K562 (cell line): ENCODE data around the gene FGF22. TPM values are rescaled to one million over a fixed set of nuclear protein-coding genes. Genes with fewer than 3 reads are reported as not detected.

Experiments
- DEAF1 ChIP-seq: fragments of 450-650 bp; formaldehyde crosslinking; IDR thresholded peaks from 2 replicates; pipeline ENCODE4 v1.4.0; 2020; ENCODE audit warnings: mild to moderate bottlenecking, moderate library complexity
- E2F3 ChIP-seq: fragments of 250-450 bp; sonication (Bioruptor Pico); IDR thresholded peaks from 2 replicates; pipeline ENCODE4 v1.4.0; 2020; ENCODE audit warnings: mild to moderate bottlenecking
- ZBTB12 ChIP-seq: fragments of 250-450 bp; sonication (Bioruptor Pico); IDR thresholded peaks from 2 replicates; pipeline ENCODE4 v1.4.0; 2020
- ZFP91 ChIP-seq: sonication (generic); formaldehyde crosslinking; IDR thresholded peaks from 2 replicates; pipeline ENCODE4 v1.8.0; 2022; ENCODE audit warnings: mild to moderate bottlenecking, missing genetic modification reagents
- polyA plus RNA-seq, 8 experiments: library from polyadenylated mRNA; depleted of rRNA in 4 of 8; stranded (reverse) in 5 of 8; unstranded in 3 of 8; fragments of >200 nt; fragmentation: Nextera tagmentation in 2 of 8; fragmentation: Illumina TruSeq in 1 of 8; extraction: Ambion mirVana in 2 of 8; extraction: Trizol in 1 of 8; gene quantifications; 2 replicates each; pipeline versions ENCODE4 v1.2.1 to v1.2.3, GENCODE V29; 2011 to 2014; ENCODE audit warnings: inconsistent platforms in 1 of 8, missing spikeins in 1 of 8
- total RNA-seq, 7 experiments: library from RNA; depleted of rRNA in 6 of 7; stranded (reverse); fragments of >200 nt in 6 of 7; fragmentation: Illumina TruSeq in 2 of 7; extraction: Trizol in 2 of 7; gene quantifications; 2 replicates each; pipeline versions ENCODE4 v1.2.1 to v1.2.3, GENCODE V29; 2011 to 2021; ENCODE audit warnings: low replicate concordance in 1 of 7
- TF ChIP-seq, protein P1 (sequence below): fragments of 450-650 bp; IDR thresholded peaks from 2 replicates; pipeline ENCODE4 v1.6.1; 2016; ENCODE audit warnings: mild to moderate bottlenecking, moderate library complexity
- TF ChIP-seq, protein P2 (sequence below), 2 experiments: IDR thresholded peaks in 1 of 2; conservative IDR thresholded peaks in 1 of 2; 2 replicates each; pipeline ENCODE4 v1.6.1; 2016; ENCODE audit warnings: low read depth in 2 of 2, mild to moderate bottlenecking in 1 of 2, missing compliant biosample characterization in 1 of 2, missing genetic modification characterization in 1 of 2, moderate library complexity in 1 of 2

Gene FGF22
- total and polyA plus RNA-seq, 9 of the 15 experiments (the other 6 are each of a cell fraction or from before 2014, with no cell fraction given): 0.14 to 2.2 (median 0.86) TPM; not detected in 4

GRCh38 chr19:610801-611480 is 28.7 kb upstream of the FGF22 start (continued):
- TF ChIP-seq ZFP91 (CRISPR knock-in tag): no peak
- TF ChIP-seq DEAF1 (CRISPR knock-in tag): no peak
- no peak for TF ChIP-seq ZBTB12 (CRISPR knock-in tag)
- TF ChIP-seq E2F3 (CRISPR knock-in tag): no peak
- TF ChIP-seq, protein P1, sequence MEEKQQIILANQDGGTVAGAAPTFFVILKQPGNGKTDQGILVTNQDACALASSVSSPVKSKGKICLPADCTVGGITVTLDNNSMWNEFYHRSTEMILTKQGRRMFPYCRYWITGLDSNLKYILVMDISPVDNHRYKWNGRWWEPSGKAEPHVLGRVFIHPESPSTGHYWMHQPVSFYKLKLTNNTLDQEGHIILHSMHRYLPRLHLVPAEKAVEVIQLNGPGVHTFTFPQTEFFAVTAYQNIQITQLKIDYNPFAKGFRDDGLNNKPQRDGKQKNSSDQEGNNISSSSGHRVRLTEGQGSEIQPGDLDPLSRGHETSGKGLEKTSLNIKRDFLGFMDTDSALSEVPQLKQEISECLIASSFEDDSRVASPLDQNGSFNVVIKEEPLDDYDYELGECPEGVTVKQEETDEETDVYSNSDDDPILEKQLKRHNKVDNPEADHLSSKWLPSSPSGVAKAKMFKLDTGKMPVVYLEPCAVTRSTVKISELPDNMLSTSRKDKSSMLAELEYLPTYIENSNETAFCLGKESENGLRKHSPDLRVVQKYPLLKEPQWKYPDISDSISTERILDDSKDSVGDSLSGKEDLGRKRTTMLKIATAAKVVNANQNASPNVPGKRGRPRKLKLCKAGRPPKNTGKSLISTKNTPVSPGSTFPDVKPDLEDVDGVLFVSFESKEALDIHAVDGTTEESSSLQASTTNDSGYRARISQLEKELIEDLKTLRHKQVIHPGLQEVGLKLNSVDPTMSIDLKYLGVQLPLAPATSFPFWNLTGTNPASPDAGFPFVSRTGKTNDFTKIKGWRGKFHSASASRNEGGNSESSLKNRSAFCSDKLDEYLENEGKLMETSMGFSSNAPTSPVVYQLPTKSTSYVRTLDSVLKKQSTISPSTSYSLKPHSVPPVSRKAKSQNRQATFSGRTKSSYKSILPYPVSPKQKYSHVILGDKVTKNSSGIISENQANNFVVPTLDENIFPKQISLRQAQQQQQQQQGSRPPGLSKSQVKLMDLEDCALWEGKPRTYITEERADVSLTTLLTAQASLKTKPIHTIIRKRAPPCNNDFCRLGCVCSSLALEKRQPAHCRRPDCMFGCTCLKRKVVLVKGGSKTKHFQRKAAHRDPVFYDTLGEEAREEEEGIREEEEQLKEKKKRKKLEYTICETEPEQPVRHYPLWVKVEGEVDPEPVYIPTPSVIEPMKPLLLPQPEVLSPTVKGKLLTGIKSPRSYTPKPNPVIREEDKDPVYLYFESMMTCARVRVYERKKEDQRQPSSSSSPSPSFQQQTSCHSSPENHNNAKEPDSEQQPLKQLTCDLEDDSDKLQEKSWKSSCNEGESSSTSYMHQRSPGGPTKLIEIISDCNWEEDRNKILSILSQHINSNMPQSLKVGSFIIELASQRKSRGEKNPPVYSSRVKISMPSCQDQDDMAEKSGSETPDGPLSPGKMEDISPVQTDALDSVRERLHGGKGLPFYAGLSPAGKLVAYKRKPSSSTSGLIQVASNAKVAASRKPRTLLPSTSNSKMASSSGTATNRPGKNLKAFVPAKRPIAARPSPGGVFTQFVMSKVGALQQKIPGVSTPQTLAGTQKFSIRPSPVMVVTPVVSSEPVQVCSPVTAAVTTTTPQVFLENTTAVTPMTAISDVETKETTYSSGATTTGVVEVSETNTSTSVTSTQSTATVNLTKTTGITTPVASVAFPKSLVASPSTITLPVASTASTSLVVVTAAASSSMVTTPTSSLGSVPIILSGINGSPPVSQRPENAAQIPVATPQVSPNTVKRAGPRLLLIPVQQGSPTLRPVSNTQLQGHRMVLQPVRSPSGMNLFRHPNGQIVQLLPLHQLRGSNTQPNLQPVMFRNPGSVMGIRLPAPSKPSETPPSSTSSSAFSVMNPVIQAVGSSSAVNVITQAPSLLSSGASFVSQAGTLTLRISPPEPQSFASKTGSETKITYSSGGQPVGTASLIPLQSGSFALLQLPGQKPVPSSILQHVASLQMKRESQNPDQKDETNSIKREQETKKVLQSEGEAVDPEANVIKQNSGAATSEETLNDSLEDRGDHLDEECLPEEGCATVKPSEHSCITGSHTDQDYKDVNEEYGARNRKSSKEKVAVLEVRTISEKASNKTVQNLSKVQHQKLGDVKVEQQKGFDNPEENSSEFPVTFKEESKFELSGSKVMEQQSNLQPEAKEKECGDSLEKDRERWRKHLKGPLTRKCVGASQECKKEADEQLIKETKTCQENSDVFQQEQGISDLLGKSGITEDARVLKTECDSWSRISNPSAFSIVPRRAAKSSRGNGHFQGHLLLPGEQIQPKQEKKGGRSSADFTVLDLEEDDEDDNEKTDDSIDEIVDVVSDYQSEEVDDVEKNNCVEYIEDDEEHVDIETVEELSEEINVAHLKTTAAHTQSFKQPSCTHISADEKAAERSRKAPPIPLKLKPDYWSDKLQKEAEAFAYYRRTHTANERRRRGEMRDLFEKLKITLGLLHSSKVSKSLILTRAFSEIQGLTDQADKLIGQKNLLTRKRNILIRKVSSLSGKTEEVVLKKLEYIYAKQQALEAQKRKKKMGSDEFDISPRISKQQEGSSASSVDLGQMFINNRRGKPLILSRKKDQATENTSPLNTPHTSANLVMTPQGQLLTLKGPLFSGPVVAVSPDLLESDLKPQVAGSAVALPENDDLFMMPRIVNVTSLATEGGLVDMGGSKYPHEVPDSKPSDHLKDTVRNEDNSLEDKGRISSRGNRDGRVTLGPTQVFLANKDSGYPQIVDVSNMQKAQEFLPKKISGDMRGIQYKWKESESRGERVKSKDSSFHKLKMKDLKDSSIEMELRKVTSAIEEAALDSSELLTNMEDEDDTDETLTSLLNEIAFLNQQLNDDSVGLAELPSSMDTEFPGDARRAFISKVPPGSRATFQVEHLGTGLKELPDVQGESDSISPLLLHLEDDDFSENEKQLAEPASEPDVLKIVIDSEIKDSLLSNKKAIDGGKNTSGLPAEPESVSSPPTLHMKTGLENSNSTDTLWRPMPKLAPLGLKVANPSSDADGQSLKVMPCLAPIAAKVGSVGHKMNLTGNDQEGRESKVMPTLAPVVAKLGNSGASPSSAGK: peak; percentile 86
- TF ChIP-seq, protein P2, sequence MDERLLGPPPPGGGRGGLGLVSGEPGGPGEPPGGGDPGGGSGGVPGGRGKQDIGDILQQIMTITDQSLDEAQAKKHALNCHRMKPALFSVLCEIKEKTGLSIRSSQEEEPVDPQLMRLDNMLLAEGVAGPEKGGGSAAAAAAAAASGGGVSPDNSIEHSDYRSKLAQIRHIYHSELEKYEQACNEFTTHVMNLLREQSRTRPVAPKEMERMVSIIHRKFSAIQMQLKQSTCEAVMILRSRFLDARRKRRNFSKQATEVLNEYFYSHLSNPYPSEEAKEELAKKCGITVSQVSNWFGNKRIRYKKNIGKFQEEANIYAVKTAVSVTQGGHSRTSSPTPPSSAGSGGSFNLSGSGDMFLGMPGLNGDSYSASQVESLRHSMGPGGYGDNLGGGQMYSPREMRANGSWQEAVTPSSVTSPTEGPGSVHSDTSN (CRISPR knock-in tag; IDR thresholded peaks at IDR 0.05; ENCODE audit: low read depth): no peak
- TF ChIP-seq, protein P2 (tag; conservative IDR thresholded peaks at IDR 0.05; ENCODE audit: low read depth): no peak
